GM21737 (cell line): ENCODE results near the gene EFCAB3.
"Not testable (repeated sequence)": the region's sequence is repeated elsewhere in the genome, so short reads cannot be mapped to it uniquely, and the experiment has no call there.

Source experiments
- ATAC-seq: cut with Tn5 transposase; IDR thresholded peaks from one replicate; pipeline ENCODE4 v1.9.1; 2021; ENCODE audit warnings: mild to moderate bottlenecking, moderate library complexity; ENCODE audit not compliant: unreplicated experiment

EFCAB3 gene

GRCh38 chr17:62458483-62458882, 78.1 kb downstream of the EFCAB3 start:
- ATAC-seq: not testable (repeated sequence)

- not testable (repeated sequence) for ATAC-seq
These were observed 84.1 kb downstream of the EFCAB3 start for GRCh38 chr17:62464422-62464821.

GRCh38 chr17:62465271-62465670, 84.9 kb downstream of the EFCAB3 start:
- ATAC-seq: not testable (repeated sequence)
